ENCODE data around the gene BRD4.

BRD4 gene

DNA sequence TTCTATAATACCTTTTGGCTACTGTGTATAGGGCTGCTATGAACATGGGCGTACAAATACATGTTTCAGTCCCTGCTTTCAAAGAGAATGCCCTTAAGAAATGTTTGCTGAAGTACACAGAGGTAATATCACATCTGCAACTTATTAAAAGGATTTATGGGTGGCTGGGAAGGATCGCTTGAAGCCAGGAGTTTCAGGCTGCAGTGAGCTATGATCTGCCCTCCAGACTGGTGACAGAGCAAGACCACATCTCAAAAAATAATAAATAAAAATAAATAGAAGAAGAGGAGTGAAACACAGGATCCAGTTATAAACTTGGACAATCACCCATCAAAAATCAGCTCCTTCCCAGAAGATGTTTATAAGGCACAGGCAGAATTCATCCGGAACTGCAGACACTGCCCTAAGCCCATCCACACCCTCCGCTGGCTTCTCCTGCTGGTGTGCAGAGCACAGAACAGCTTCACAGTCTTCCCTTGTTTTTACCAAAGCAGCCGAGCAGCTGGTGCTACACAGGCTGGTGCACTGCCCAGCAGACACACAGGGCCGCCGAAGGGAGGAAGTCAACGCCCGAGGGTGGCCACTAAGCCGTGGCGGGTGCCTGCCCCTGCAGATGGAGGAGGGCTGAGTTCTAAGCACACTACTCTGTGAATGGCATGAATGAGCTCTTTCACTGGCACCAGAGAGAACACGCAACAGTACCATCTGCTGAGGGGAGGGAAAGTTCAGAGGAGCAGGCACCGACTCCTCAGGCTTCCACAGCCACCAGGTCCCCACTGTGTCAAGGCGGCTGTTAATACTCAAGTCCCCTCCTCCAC, 44.0 kb downstream of the BRD4 start:
- DNase-seq, result peak in 1 of 2 experiments; percentile 61

DNA sequence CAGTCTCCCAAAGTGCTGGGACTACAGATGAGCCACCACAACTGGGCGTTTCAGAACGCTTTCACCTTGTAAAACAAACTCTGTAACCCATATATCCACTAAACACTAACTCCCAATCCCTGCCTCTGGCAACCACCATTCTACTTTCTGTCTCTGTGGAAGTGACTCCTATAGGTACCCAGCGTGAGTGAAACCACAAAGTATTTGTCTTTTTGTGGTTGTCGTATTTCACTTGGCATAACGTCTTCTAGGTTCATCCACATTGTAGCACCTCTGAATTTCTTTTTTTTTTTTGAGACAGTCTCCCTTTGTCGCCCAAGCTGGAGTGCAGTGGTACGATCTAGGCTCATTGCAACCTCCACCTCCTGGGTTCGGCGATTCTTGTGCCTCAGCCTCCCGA, 44.8 kb downstream of the BRD4 start:
- no peak for DNase-seq

DNA sequence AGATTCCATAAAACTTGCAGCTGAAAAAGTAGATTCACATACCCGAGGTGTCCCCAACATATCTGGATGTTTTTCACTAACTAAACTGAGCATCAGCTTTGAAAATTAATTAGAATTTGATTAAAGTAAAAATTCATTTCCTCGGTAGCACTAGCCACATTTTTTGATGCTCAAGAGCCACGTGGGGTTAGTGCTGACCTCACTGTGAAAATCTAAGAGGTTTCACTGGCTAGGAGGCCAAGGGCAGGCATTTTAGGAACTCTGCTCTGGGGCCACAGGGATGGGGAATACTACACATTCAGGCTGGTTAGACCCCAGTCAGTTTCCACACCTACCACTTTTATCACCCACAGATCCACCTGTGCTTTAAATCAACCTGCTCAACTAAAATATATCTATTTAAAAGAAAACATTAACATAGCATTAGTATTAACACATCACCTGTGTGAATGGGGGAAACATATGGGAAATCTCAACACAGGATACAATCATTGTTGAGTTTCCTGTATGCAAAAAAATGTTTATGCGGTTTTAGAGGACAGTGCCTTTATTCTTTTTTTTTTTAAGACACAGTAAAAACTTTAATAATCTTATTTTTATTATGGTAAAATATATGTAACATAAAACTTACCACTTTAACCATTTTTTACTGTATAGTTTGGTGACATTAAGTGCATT, 45.5 kb downstream of the BRD4 start:
- DNase-seq, result no peak

DNA sequence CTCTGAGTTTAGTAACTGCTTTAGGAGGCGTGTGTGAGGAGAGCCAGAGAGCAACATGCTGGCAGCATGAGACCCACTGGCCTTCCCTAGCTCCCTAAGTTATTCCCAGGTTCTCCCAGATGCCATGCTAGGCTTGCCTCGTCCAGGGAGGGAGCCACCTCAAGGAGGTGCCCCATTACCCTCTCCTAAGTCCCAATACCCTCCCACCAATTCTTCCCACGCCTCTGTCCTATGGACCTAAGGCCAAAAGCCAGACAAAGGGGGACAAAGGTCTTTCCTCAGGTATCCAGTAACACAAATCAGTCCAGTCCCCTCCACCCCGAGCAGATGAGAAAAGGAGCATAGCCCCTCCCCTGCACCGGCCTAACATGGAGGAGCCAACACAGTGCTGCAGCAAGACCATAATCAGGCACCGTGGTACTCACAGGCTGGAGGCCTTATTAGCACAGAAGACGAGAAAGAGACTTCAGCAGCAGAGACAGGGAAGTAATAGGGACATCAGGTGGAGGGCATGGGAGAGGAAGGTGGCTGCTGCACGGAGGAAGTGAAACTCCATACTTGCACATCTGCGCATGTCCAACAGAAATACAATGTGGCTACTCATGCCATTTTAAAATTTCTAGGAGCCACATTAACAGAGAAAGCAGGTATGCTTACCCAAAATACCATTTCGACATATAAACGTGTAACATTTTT, 46.3 kb downstream of the BRD4 start:
- no peak for DNase-seq

DNA sequence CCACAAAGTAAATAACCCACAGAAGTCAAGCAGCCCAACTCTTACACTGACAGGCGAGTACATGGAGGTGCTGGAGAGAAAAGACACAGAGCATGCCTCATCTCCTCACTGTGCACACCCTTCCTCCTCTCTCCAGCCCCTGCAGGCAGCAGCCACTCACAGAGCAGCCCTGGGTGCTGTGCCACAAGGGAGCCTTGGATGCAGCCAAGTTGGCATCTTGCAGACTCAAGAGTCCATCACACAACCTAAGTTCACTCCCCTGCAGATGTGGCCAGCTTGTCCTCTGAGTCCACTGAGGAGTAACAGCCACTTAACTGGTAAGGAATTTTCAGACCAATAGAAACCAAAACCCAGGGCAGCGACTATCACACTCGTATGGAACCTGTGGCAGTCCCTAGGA, 47.4 kb downstream of the BRD4 start:
- DNase-seq, result no peak

DNA sequence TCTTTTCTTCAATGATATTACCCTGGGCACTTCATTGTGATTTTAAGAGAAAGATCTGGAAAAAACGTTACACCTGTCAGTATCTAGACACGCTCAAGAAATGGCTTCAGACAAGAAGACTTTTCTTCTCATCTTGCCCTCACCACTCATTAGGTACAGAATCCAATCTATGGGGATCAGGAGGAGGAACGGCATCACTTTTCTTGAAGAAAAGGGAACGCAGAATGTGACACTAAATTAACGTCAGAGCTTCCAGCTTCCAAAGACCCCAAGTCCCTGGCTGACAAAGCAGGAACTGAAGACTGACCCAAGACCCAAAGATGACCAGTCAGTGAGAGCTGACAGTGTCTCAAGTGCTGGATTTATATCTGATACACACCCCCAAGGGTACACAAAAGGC, 48.2 kb downstream of the BRD4 start:
- no peak for DNase-seq

DNA sequence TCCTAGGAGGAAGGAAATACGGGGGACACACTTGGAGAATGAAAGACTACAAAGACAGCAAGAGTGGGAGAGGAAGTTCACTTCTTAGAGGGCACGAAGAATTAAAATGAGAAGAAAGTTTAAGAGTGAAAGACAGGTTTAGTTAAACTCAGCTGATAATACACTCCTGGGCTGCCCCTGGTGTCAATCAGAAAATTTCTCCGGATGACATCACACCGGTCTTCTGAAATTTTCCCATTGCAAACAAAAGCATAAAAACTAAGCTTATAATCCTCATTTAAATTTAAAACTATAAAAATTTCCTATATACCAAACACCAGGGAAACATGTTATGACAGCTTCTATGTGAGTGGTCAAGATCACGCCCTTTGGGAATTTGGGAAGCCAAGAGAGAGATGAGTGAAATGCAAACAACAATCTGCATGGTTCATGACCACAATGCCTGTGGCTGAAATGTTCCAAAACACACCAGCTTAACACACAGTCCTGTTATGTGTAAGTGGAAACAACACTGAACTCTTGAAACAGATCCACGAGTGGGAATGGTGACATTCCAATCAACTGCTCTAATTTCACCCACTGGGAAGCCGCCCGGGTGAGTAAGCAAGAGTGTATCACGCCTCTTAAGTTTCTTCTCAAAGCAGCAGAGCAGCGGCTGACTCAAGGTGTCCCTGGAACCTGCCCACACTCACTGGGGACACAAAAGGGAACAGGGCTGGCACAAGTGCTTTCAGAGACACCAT, 49.0 kb downstream of the BRD4 start:
- DNase-seq, result no peak

DNA sequence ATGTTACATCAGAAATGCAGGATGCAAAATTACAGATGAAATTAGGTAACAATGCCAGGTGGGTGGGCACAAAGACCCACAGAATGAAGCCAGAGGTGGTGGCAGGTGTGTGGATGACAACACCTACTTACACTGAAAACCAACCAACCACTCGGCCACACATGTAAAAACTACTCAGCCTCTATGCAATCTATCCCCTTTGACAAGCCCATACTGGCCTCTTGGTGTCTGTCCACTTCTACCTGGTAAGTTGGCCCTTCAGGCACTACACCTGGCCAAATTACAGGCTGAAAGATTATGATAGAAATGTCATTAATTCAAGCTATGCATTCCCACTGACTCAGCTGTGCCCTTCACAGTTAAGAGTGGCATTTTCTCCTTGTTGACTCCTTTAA, 50.0 kb downstream of the BRD4 start:
- no peak for DNase-seq

DNA sequence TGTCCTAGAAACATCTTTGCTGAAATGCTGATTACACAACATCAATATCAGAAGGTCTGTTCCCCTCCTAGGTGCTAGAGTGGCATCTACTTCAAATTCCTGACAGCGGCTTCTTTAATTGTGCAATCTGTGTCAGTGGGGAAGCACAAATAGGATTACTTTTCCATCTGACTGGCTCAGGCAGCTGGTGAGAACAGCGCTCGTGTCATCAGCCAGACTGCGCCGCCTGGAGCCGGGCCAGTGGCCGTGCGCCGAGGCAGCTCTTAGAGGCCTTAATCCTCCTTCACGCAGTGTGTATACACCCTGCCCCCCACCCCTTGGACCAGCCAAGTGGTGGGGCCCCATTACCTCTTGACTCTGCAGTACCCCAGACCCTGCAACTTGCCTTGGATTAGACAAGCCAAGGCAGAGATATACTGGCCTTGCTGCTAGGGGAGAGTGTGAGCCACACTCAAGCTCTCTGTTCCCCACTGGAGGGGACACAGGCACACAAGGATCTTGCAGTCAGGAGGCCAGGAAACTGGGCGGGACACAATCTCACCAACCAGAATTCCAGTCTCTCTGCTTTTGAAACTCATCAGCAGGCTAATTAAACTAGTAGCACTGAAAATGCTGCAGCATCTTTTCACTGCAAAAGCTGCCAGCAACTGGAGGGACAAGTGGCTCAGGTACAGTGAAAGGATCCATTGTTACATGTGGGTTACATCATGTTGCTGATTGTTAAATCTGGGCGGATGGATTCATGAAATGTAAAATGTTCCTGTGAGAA, 51.2 kb downstream of the BRD4 start:
- peak; percentile 40 to 68 for DNase-seq

DNA sequence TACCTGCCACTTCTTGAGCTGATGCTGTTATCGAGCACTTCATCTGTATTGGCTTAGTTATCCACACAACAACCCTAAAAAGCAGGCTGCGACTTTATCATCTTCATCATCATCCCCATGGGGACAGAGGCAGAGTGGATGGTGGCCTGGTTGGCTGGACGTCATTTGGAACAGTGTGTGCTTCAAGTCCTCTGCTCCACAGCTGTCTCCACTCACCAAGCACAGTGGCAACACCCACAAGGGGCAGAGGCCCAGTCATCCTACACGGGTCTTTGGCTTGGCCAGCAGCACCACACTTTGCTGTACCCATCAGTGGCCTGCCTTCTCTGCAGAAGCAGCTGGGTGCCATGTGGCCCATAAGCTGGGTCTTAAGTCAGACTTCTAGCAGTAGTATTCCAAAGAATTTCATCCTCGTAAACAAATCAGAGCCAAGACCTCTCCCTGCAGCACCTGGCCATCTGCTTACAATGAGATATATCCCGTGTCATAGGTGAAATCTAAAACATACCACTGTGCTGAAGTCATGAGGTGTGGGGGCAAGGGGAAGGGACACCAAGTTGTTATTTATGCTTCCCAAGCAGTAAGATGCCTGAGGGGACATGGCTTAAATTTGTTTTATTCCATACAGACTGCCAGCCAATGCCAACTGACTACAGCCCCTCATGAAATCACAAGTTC, 52.2 kb downstream of the BRD4 start:
- no peak for DNase-seq

DNA sequence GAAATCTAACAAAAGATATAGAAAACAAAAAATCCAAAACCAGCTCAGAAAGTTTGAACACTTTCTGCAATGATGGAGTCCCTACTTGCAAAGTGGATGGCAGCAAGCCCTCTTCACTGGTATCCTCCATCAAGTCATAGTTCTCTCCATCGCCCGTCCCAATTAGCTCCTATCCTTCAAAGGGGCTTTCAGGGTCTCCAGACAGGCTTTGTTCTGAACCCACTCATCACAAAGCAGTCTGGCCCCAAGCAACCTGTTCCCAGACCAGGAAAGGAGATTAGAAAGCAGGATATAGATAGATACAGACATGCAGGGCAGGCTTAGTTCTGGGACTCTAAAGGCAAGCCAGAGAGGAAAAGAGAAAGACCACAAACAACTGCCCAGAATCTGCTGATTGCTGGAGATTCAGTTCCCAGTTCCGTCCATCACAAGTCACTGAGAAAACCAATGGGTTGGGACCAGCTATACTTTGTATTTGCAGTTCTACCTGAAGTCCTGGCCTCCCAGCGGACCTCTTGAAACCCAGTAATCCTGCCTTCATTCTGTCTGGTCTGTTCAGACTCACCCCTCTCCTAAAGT, 52.9 kb downstream of the BRD4 start:
- DNase-seq, result no peak

DNA sequence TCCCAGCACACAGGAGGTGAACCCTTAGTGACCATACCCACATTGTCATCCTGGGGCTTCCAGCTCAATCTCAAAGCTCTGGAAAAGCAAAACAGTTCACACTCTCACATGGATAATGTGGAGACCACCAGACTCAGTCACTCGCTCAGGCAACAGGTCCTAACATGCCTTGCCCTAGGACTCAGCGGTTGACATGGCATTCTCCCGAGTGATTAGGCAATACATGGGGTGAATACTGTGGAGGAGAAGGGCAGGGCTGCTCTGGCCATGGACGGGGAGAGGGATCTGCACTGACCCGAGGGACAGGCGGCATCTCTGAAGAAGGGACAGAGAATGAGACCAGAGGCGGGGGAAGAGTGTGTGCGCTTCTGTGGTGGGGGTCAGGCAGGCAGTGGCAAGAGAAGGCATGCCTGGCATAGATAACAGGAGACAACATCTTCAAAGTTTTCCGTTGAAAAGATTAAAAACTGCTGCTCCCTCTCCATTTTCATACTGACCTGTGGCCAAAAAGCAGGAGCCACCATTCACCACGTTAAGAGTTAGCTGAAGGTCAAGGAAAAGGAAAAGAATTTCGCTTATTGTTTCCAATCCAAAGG, 55.6 kb downstream of the BRD4 start:
- no peak for DNase-seq

DNA sequence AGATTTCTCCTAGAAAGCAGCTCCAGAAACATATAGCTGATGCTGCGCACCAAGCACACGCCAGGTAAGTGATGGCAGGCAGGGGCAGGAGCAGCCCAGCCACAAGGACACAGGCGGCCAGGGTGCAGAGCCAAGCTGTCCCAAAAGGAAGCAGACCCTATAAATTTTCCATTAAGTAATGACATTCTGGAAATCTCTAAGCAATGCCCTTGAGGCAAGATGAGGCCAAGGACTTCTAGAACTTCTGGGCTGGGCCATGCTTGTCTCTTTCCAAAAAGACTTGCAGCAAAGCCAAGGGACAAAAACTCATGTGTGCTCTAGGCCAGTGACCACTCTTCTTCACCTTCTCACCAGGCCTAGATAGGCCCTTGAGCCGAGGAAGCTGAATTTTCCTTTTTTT, 57.9 kb downstream of the BRD4 start:
- DNase-seq, result no peak

DNA sequence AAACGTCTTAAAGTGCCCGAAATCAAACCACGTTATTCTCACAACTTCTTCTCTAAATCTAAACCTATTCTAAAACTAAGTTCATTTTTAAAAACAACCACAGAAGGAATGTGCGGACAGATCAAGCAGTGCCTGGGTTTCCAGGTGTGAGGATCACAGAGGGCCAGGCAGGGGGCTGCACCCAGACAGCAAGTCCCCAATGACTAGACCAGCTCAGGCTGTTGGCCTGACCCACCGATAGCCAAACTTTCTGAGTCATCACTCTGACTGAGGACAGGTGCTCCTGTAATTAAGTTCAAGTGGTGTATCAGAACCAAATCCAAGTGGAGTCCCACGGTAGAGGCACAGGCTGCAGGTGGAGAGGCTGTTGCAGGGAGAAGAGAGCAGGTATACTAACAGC, 62.5 kb downstream of the BRD4 start:
- no peak for DNase-seq

DNA sequence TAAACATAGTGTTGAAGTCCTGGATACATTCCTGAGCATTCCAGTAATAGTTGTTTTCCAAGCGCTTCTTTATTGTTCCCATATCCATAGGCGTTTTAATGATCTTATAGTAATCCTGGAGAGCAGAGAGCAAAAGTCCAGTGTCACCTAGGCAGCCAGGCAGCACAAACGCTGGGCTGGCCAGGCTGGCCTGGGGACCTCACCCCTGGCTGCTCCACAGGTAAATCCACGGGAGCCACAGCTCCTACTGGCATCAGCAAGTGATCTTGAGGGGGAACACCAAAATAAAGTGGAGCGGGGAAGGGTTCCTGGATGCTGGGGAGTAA, 63.4 kb downstream of the BRD4 start:
- no peak for DNase-seq

DNA sequence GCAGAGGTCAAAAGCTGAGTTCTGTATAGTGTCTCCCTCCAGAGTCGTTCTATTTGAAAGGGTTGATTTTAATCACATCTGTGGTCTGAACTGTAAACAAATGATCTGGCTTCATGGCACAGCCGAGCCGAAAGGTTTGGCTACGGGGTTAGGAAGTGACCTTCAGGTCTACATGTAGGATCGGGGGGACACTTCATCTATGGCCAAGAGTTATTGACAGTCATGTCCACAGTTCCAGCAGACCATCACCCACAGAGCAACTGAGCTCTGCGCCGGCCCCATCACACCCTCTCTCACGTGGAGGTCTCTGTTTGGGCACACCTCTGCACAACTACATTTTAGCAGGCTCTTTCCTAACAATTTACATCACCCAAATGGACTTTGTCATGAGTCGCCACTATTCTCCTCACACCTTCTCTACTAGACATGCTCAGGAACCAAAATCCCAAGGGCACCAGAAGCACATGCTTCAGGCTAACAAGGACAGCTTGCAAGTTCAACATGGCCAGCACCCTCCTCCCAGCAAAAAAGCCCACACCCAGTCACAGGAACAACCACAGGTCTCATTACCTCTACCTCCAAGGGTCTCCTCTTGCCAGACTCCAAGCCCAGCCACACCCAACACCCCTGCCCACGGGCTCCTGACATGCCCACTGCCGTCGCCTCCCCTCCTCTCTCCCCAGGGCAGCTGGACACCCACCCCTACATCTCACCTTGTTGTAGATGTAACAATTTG, 64.0 kb downstream of the BRD4 start:
- DNase-seq, result no peak

DNA sequence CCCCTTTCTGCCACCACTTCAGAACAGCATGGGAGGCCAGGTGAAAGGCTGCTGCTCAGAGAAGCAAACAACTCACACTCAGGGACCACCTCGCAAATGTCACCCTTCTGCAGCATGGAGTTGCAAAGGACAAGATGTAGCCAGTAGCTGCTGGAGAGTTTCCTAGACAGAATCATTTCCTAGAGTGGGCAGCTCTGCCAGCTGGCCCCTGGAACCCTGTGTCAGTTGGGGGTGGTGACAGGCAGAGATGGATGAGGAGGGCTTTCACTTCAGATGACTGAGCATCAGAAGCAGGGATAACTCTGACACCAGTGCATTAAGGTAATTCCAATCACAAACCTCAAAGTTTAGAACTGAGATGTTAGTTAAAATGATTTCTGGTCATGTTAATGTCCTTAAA, 65.7 kb downstream of the BRD4 start:
- DNase-seq, result no peak

DNA sequence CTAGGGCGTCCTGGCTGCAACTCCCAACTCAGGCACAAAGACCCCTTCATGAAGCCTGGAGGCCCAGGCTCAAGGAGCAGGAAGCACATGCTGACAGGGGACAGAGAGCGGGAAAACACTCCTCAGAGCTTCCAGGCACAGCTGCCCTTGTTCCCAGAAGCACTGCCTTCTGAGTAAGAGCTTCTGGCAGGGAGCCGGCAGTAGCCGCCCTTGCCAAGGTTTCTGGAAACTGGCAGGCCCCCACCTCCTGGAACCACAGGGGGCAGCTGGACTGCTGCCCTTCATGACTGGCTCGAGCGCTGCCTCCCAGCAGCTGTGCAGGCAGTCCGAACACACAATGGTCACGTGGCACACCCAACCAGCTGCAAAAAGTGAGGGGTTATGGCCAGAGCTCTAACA, 66.5 kb downstream of the BRD4 start:
- DNase-seq, result peak in 1 of 2 experiments; percentile 21

DNA sequence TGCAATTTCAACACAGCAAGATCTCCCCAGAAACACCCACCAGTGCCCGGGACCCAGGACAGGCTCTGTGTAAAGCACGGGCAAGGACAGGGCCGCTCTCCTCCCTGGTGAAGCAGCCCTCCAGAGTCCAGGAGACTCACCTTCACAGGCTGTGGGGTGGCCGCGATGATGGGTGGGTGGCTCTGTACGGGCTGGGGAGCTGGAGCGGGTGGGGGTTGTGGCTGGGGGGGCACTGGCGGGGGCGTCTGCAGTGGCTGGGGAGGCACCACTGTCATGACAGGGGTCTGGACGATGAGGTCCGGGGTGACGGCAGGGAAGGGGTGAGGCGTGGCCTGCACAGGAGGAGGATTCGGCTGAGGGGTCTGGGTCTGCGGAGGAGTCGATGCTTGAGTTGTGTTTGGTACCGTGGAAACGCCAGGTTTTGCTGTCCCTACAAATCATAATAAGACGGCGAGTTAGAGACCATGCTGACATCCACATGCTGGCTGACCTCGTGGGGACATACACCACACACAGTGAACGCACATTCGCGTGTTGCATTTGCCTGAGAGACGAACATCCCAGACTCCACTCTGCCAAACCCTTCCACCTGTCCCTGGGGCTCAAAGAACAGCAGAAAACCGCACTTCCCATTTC, 67.0 kb downstream of the BRD4 start:
- no peak for DNase-seq

DNA sequence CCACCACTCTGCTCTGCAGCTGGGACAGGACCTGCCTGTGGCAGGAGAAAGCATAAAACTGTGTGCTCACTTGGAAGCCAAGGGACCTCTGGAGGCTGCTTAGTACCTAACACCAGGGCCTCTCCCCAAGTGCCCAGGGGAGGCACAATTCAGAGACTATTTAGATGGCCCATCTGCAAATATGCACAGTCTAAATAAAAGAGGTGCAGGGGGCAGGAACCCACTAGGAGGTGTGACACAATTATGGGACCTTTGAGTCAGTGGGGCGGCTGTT, 67.5 kb downstream of the BRD4 start:
- no peak for DNase-seq
